H1 (cell line): ENCODE data around the gene SLC28A1. TPM values are rescaled to one million over a fixed set of nuclear protein-coding genes. Genes with fewer than 3 reads are reported as not detected.

Experiments
- CTCF ChIA-PET: fragments of 300-600 bp; sonication (Branson Sonifier 250); formaldehyde crosslinking; loops from one replicate; lab custom pipeline; 2021; ENCODE audit not compliant: partially characterized antibody; lab: Charles Lee
- POLR2A ChIA-PET: fragments of 300-600 bp; sonication (Branson Sonifier 250); formaldehyde crosslinking; loops from one replicate; lab custom pipeline; 2021; ENCODE audit warnings: inconsistent platforms; ENCODE audit not compliant: partially characterized antibody; lab: Charles Lee
- DNase-seq, 2 experiments: peaks; one replicate each; pipeline versions ENCODE4 v3.0.0 to v3.0.0-alpha.2; 2010 to 2022; ENCODE audit warnings: low spot score in 2 of 2, low read depth in 1 of 2, mixed read lengths in 1 of 2
- FAIRE-seq: peaks from 2 replicates; lab custom pipeline; 2011; peaks lifted over from hg19 to GRCh38; lab: Jason Lieb, UNC
- H2AFZ ChIP-seq: 2 replicates; pipeline ENCODE4 v1.8.1; 2012; ENCODE audit warnings: low read length, inconsistent platforms
- H2AK5ac ChIP-seq: 2 replicates; pipeline ENCODE4 v1.6.1; 2013; ENCODE audit warnings: low read depth, low read length
- H2BK120ac ChIP-seq: replicated peaks from 2 replicates; pipeline ENCODE3; 2013; ENCODE audit warnings: low read depth, low read length, inconsistent platforms
- H2BK12ac ChIP-seq: 2 replicates; pipeline ENCODE4 v1.6.1; 2013; ENCODE audit warnings: low read depth, low read length
- H2BK15ac ChIP-seq: 2 replicates; pipeline ENCODE4 v1.6.1; 2013; ENCODE audit warnings: low read length
- H2BK20ac ChIP-seq: 2 replicates; pipeline ENCODE4 v1.6.1; 2013; ENCODE audit warnings: low read length
- H2BK5ac ChIP-seq: 2 replicates; pipeline ENCODE4 v1.6.1; 2013; ENCODE audit warnings: low read depth, low read length
- H3K14ac ChIP-seq: 2 replicates; pipeline ENCODE4 v1.6.1; 2013; ENCODE audit warnings: inconsistent platforms; ENCODE audit not compliant: insufficient read length
- H3K18ac ChIP-seq: 2 replicates; pipeline ENCODE4 v1.6.1; 2013; ENCODE audit warnings: low read length; ENCODE audit errors: extremely low read depth
- H3K23ac ChIP-seq: 2 replicates; pipeline ENCODE4 v1.6.1; 2013; ENCODE audit warnings: inconsistent platforms; ENCODE audit not compliant: insufficient read length
- H3K23me2 ChIP-seq: 2 replicates; pipeline ENCODE4 v1.6.1; 2013; ENCODE audit warnings: low read depth, low read length
- H3K27ac ChIP-seq: 2 replicates; pipeline ENCODE4 v1.6.1; 2011; ENCODE audit warnings: low read depth, low read length, inconsistent platforms
- H3K27me3 ChIP-seq, 4 experiments: replicated peaks in 1 of 4; 1 replicate in 1 of 4; 2 replicates in 3 of 4; pipeline versions ENCODE4 v1.6.1 to v1.8.1; 2011 to 2013; ENCODE audit warnings: low read length in 3 of 4, mild to moderate bottlenecking in 3 of 4, inconsistent platforms in 2 of 4, mixed read lengths in 2 of 4, moderate library complexity in 1 of 4; ENCODE audit not compliant: control insufficient read depth in 3 of 4, insufficient read depth in 3 of 4; ENCODE audit errors: extremely low read depth in 1 of 4
- H3K36me3 ChIP-seq, 4 experiments: 2 replicates each; pipeline versions ENCODE4 v1.6.1 to v1.8.1; 2011 to 2013; ENCODE audit warnings: mild to moderate bottlenecking in 4 of 4, low read length in 3 of 4, moderate library complexity in 2 of 4, control low read depth in 1 of 4, inconsistent platforms in 1 of 4; ENCODE audit not compliant: insufficient read depth in 4 of 4, control insufficient read depth in 2 of 4
- H3K4ac ChIP-seq: replicated peaks from 2 replicates; pipeline ENCODE3; 2013; ENCODE audit warnings: low read length, low read depth, mixed read lengths, inconsistent platforms; ENCODE audit not compliant: insufficient read length
- H3K4me1 ChIP-seq, 4 experiments: replicated peaks in 1 of 4; 1 replicate in 1 of 4; 2 replicates in 3 of 4; pipeline versions ENCODE4 v1.6.1 to v1.8.1; 2011 to 2013; ENCODE audit warnings: low read length in 3 of 4, inconsistent platforms in 2 of 4, mixed read lengths in 1 of 4; ENCODE audit not compliant: insufficient read depth in 4 of 4, control insufficient read depth in 3 of 4
- H3K4me2 ChIP-seq, 2 experiments: 2 replicates each; pipeline versions ENCODE4 v1.6.1 to v1.8.1; 2011 to 2013; ENCODE audit warnings: low read depth in 2 of 2, low read length in 2 of 2, control low read depth in 1 of 2, inconsistent platforms in 1 of 2, mild to moderate bottlenecking in 1 of 2; ENCODE audit not compliant: insufficient read depth in 1 of 2
- H3K4me3 ChIP-seq, 4 experiments: fragments of 200-600, 300-600 bp in 1 of 4; sonication (generic), shearing (Covaris generic), sonication (Bioruptor Twin) in 1 of 4; 2 replicates each; pipeline versions ENCODE4 v1.5.1 to v1.8.1; 2011 to 2016; ENCODE audit warnings: low read length in 4 of 4, low read depth in 3 of 4, control low read depth in 2 of 4, inconsistent platforms in 2 of 4, mild to moderate bottlenecking in 2 of 4, mixed read lengths in 1 of 4, moderate library complexity in 1 of 4; ENCODE audit not compliant: insufficient read depth in 2 of 4; ENCODE audit errors: extremely low read depth in 1 of 4
- H3K56ac ChIP-seq: replicated peaks from 2 replicates; pipeline ENCODE3; 2013; ENCODE audit warnings: low read depth, mild to moderate bottlenecking, mixed read lengths, low read length, inconsistent platforms; ENCODE audit not compliant: insufficient read length
- H3K79me1 ChIP-seq: 2 replicates; pipeline ENCODE4 v1.6.1; 2013; ENCODE audit warnings: low read depth, low read length, control low read depth
- H3K79me2 ChIP-seq, 2 experiments: 2 replicates each; pipeline versions ENCODE4 v1.6.1 to v1.8.1; 2012 to 2013; ENCODE audit warnings: low read length in 2 of 2, mild to moderate bottlenecking in 2 of 2, inconsistent platforms in 1 of 2; ENCODE audit not compliant: insufficient read depth in 2 of 2, control insufficient read depth in 1 of 2
- H3K9ac ChIP-seq, 4 experiments: replicated peaks in 1 of 4; 1 replicate in 1 of 4; 2 replicates in 3 of 4; pipeline versions ENCODE4 v1.6.1 to v1.8.1; 2011 to 2013; ENCODE audit warnings: low read depth in 3 of 4, low read length in 3 of 4, control low read depth in 2 of 4, mild to moderate bottlenecking in 2 of 4, moderate library complexity in 2 of 4, inconsistent platforms in 1 of 4; ENCODE audit errors: extremely low read depth in 1 of 4
- H3K9me3 ChIP-seq, 2 experiments: 2 replicates each; pipeline versions ENCODE4 v1.6.1 to v1.8.1; 2012 to 2013; ENCODE audit warnings: mild to moderate bottlenecking in 2 of 2, moderate library complexity in 2 of 2, control low read depth in 1 of 2, inconsistent platforms in 1 of 2, low read depth in 1 of 2, low read length in 1 of 2, mixed read lengths in 1 of 2; ENCODE audit not compliant: insufficient read depth in 2 of 2
- H4K20me1 ChIP-seq, 2 experiments: replicated peaks in 1 of 2; 2 replicates each; pipeline versions ENCODE3 to v1.8.1; 2011 to 2013; ENCODE audit warnings: inconsistent platforms in 2 of 2, low read length in 2 of 2, mild to moderate bottlenecking in 1 of 2; ENCODE audit not compliant: insufficient read depth in 2 of 2, control insufficient read depth in 1 of 2
- H4K5ac ChIP-seq: 2 replicates; pipeline ENCODE4 v1.6.1; 2013; ENCODE audit warnings: low read length, low read depth, mixed read lengths, inconsistent platforms; ENCODE audit not compliant: insufficient read length
- H4K8ac ChIP-seq: 2 replicates; pipeline ENCODE4 v1.8.0; 2013; ENCODE audit warnings: mild to moderate bottlenecking, moderate library complexity, low read length, inconsistent platforms; ENCODE audit not compliant: insufficient read depth; ENCODE audit errors: extremely low read depth
- H4K91ac ChIP-seq: replicated peaks from 2 replicates; pipeline ENCODE3; 2013; ENCODE audit warnings: low read length, mixed read lengths, inconsistent platforms; ENCODE audit not compliant: insufficient read length
- KDM1A ChIP-seq: fragments of 200-600, 300-600 bp; sonication (generic); IDR thresholded peaks from 2 replicates; pipeline ENCODE4 v1.7.1; 2016; ENCODE audit warnings: mild to moderate bottlenecking, low read length, borderline replicate concordance
- NRF1 ChIP-seq: IDR thresholded peaks from 2 replicates; pipeline ENCODE4 v1.6.1; 2011; ENCODE audit warnings: mild to moderate bottlenecking, low read depth, low read length, improper control_type of control experiment
- SIN3A ChIP-seq, 2 experiments: IDR thresholded peaks in 1 of 2; conservative IDR thresholded peaks in 1 of 2; 2 replicates each; pipeline ENCODE4 v1.6.1; 2011 to 2012; ENCODE audit warnings: low read length in 2 of 2, improper control_type of control experiment in 1 of 2, low read depth in 1 of 2, mild to moderate bottlenecking in 1 of 2
- WGBS, 2 experiments: shearing (Covaris generic) in 1 of 2; methylation state at CpG; one replicate each; pipeline versions ENCODE4 v1.1.6 to v1.1.7; 2013 to 2015; ENCODE audit warnings: low lambda C conversion rate in 2 of 2, mixed read lengths in 2 of 2, inconsistent platforms in 1 of 2, low coverage in 1 of 2, missing lambda C conversion rate in 1 of 2; ENCODE audit not compliant: insufficient replicate concordance in 2 of 2, insufficient coverage in 1 of 2, insufficient read length in 1 of 2; ENCODE audit errors: extremely low coverage in 1 of 2, missing lambda C conversion rate in 1 of 2; 5-methylcytosine and 5-hydroxymethylcytosine counted together
- polyA plus RNA-seq, 7 experiments: library from polyadenylated mRNA; depleted of rRNA in 3 of 7; stranded (reverse) in 5 of 7; unstranded in 2 of 7; fragments of >200 nt in 5 of 7; fragments of 200-250 nt in 2 of 7; gene quantifications; 1 replicate in 5 of 7; 2 replicates in 1 of 7; 4 replicates in 1 of 7; pipeline versions ENCODE4 v1.2.1 to v1.2.3, GENCODE V29; 2011 to 2013; ENCODE audit warnings: missing spikeins in 2 of 7, mixed read lengths in 2 of 7
- total RNA-seq: library from RNA; stranded (reverse); fragmentation: NEBNext Ultra II Directional; extraction: Animal tissue kit (Norgen Biotek cat#: 25700); gene quantifications from 2 replicates; pipeline ENCODE4 v1.2.1, GENCODE V29; 2021

Gene SLC28A1
- total and polyA plus RNA-seq, 2 of the 8 experiments (the other 6 are each of a cell fraction or from before 2014, with no cell fraction given): 0.09 TPM; not detected in 1

GRCh38 chr15:84929795-84930603 is 45.5 kb downstream of the SLC28A1 start:
- TF ChIP-seq NRF1 (no peak), KDM1A (no peak), SIN3A (conservative IDR thresholded peaks at IDR 0.05 in 1 of 2, IDR thresholded peaks at IDR 0.05 in 1 of 2; ENCODE audit: low read depth in 1 of 2, low read length in 2 of 2) (no peak)
- TF ChIP-seq, all 59 proteins: peak for 0
- H3K36me3 ChIP-seq: no peaks in the 10 kb centered on the region
- no peak overlapping the region for H2BK12ac ChIP-seq
- H3K18ac ChIP-seq: no peak overlapping the region
- H3K79me2 ChIP-seq: no peaks in the 10 kb centered on the region
- WGBS, 2 experiments: 91% methylated on average over 4 of the region's 5 CpGs; no CpG with 5 or more reads in 1 of the 2 experiments
- no peaks in the 10 kb centered on the region; a peak in 1 of 7 replicates for H3K4me1 ChIP-seq
- no peaks in the 10 kb centered on the region for H3K9me3 ChIP-seq
- no peak overlapping the region for H4K5ac ChIP-seq
- DNase-seq: no peak
- no peaks in the 10 kb centered on the region for H3K23me2 ChIP-seq
- H3K4me3 ChIP-seq: no peak overlapping the region
- H2BK20ac ChIP-seq: no peak overlapping the region
- POLR2A ChIA-PET: interaction anchor here (0.7 kb wide), 1 partner anchor 21 kb away, joined by 3 read pairs; no protein-coding TSS in a partner anchor
- H3K56ac ChIP-seq: no peak overlapping the region
- H3K9ac ChIP-seq: no peak overlapping the region
- no peak overlapping the region for H3K23ac ChIP-seq
- no peaks in the 10 kb centered on the region for H3K27me3 ChIP-seq
- H3K14ac ChIP-seq: no peak overlapping the region
- H4K20me1 ChIP-seq: no peaks in the 10 kb centered on the region
- H3K27ac ChIP-seq: no peak overlapping the region
- no peak overlapping the region for H4K91ac ChIP-seq
- CTCF ChIA-PET: interaction anchor here (0.5 to 6.3 kb wide), 16 partner anchors 10 to 331 kb away, joined by 3 to 41 read pairs (median 4); no protein-coding TSS in a partner anchor
- no peak overlapping the region for H3K4ac ChIP-seq
- H2BK120ac ChIP-seq: no peak overlapping the region
- no peaks in the 10 kb centered on the region for H3K79me1 ChIP-seq
- peak overlapping the region; percentile 76 for H4K8ac ChIP-seq
- no peak overlapping the region for H3K4me2 ChIP-seq
- H2AFZ ChIP-seq: peak overlapping the region; percentile 44; the same call in 1 of the 2 replicates
- H2BK5ac ChIP-seq: no peak overlapping the region
- FAIRE-seq: no peak
- no peak overlapping the region for H2AK5ac ChIP-seq
- H2BK15ac ChIP-seq: no peak overlapping the region
